ENCODE measurements around the gene SGCA.
A peak's percentile ranks its signal among the peaks of the same experiment; 100 is the strongest.

DNA sequence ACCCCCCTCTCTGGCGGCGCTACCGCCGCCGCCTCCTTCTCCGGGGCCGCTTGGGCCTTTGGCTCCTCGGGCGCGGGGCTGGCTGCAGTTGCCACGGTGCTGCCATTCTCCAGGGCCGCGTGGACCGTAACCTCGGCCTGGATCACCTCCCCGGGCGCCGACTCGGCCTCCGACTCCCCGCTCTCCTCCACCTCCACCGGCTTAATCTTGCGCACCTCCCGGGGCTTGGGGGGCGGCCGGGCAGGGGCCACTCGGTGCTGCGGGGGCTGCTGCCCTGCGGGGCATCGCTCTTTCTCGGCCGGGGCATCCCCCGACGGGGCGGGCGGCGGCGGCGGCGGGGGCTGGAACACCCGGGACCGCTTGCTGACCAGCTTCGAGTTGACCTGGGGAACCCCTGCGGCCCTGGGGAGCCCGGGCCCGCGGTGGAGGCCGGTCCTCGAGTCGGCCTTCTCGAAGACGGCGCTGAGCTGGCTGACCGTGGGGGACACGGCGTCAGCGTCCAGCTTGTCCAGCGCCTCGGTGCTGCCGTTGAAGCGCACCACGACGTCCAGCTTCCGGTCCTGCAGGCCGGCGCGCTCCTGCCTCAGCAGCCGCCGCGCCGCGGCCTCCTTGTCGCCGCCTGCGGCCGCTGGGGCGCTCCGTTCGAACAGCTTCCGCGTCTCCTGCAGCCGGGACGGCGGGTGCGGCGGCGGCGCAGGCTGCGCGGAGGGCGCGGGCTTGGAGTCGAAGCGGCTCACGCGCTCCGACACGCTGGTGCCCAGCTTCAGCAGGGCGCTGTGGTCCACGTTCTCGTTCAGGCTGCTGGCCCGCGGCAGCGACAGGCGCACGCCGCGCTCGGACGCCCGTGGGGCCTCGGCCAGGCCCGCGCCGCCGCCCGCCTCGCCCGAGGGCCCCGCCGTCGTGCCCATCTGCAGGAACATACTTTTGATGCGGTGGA is 16.1 kb upstream of the SGCA start:
- TF ChIP-seq CTCF (IDR thresholded peaks at IDR 0.05) = peak; percentile 14
- TF ChIP-seq EZH2 (IDR thresholded peaks at IDR 0.05) = peak; percentile 57
- peak; percentile 18 for TF ChIP-seq EZH2phosphoT487 (IDR thresholded peaks at IDR 0.05)
